CD4-positive, alpha-beta T cell treated with Interleukin-4 for 4 hours (primary cell): Measurements from ENCODE around the gene PUM2.
"Not testable (repeated sequence)": the region's sequence is repeated elsewhere in the genome, so short reads cannot be mapped to it uniquely, and the experiment has no call there.

Experiments
- DNase-seq: peaks from one replicate; pipeline ENCODE4 v3.0.0-alpha.2; 2020

The PUM2 gene

DNA sequence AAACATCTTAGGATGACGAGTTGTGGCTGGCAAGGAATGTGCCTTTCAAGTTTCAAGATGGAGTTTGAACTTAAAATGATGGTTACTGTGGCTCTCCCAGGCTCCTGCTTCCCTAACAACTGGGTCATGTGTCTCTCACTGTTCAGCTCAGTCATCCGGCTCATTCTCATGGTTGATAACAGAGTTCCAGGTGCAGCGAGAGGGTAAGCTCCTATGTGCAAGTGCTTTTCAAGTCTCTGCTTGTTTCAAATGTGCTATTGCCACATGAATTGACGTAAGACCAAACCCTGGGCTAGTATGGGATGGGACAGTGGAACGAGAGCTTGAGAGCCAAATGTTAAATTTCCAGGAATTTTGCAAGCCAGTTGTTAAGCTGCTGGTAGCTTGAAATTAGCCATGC, 19.5 kb upstream of the PUM2 start:
- no peak for DNase-seq

DNA sequence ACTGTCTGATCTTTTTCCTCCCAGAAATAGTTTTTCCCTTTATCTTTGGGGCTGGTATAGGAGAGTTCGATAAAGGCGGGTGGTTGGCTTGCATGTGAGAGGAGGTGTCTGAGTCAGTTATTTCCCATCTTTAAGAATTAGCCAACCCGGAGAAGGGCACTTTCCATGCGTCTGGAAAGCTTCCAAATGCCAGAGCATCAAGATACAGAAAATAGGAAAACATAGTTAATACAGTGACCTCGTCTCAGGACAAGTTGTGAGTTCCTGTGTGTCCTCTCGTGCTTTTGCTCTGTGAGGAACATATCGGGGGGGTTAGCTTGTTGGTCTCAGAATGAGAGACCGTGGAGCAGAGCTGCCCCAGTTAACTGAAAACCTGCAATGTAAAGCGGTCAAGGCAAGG, 18.7 kb upstream of the PUM2 start:
- DNase-seq = no peak

DNA sequence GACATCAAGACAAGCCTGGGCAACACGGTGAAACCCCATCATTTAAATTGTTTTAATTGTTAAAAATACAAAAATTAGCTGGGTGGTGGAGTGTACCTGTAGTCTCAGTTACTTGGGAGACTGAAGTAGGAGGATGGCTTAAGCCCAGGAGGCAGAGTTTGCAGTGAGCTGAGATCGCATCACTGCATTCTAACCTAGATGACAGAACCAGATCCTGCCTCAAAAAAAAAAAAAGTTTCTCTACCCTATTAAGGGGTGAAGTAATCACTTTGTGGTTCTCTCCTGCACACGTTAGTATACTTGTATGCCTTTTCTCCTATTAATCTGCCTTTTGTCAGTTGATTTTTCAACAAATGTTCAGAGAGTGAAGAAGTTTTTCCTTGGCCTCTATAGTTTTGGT, 18.1 kb upstream of the PUM2 start:
- no peak for DNase-seq

DNA sequence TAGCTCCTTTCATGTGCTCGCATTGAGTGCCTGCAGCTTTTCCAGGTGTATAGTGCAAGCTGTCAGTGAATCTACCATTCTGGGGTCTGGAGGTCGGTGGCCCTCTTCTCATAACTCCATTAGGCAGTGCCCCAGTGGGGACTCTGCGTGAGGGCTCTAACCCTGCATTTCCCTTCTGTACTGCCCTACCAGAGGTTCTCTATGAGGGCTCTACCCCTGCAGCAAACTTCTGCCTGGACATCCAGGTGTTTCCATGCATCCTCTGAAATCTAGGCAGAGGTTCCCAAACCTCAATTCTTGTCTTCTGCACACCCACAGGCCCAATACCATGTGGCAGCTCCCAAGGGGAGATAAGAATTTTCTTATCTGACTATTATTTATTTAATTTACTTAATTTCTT, 17.3 kb upstream of the PUM2 start:
- not testable (repeated sequence) for DNase-seq

DNA sequence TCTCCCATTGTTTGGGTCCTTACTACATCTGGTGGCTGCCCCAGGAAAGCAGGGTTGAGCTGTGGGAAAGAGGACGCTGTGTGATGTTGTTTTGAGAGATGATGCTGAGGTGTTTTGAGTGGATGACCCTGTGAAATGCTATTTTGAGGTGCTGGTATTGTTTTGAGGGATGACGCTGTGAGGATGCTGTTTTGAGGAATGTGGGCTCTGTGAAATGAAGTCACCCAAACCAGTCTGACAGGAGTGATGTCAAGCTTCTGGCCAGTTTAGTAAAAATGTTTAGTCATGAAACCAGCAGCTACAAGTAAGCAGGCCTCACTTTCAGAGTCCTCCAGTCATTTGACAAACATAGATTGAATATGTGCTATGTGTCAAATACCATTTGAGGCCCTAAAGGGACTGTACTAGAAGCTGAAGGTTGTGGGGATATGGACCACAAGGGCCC, 16.1 kb upstream of the PUM2 start:
- DNase-seq = no peak

DNA sequence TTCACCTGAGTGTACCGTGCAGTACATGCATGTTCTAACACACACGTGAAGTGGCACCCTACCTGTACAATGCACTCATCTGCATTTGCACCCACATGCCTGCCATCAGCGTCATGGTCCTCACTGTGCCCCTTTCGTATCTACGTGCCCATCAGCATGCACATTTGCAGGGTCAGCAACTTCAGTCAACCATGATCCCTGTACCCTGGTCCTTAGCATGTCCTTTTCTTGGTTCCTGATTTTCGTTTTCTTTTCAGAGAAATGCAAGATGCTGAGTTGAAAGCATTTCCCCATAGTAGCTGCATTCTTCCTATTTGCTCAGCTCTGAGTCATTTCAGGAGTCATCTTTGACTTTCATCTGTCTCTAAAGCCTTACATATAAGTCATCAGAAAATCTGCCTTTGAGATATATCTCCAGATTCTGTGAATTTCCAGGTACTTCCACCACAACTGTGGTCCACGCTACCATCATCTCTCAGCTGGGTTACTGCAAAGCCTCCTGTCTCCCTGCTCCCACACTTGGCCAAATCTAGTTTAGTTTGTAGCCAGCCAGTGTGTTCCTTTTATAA, 14.7 kb upstream of the PUM2 start:
- DNase-seq = no peak

DNA sequence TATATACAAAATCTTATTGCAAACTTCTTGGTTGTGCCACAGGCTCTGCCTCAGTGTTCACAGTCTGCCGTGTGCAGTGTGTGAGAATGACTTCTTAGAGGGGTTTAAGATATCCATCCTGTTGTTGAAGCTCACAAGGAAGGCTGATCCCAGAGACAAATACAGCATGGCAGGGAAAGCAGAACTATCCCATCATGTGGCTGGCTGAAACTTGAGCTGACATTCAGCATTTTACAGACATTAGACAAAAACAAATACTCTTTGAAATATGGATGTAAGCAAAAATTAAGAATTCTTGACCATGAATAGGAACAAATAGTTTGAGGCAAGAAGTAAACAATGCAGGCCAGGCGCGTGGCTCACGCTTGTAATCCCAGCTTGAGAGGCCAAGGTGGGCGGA, 12.9 kb upstream of the PUM2 start:
- DNase-seq = no peak

DNA sequence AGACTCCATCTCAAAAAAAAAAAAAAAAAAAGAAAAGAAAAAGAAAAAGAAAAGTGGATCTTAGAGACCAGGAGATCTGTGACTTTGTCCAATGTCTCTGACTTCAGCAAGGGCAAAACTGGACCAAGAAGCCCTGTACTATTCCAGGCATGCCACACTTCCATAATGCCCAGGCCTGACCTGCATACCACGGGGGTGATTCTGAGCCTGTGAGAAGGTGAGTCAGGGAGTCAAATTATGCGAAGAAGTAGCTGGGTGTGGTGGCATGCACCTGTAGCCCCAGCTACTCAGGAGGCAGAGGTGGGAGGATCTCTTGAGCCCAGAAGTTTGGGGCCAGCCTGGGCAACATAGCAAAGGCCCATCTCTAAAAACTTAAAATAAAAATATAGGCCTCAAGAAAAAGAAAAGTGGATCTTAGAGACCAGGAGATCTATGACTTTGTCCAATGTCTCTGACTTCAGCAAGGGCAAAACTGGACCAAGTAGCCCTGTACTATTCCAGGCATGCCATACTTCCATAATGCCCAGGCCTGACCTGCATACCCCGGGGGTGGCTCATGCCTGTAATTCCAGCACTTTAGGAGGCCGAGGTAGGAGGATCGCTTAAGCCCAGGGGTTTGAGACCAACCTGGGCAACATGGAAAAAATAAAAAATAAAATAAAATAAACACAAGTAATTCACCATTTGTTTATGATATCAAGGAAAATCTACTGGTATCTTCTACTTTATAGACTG, 12.2 kb upstream of the PUM2 start:
- no peak for DNase-seq

DNA sequence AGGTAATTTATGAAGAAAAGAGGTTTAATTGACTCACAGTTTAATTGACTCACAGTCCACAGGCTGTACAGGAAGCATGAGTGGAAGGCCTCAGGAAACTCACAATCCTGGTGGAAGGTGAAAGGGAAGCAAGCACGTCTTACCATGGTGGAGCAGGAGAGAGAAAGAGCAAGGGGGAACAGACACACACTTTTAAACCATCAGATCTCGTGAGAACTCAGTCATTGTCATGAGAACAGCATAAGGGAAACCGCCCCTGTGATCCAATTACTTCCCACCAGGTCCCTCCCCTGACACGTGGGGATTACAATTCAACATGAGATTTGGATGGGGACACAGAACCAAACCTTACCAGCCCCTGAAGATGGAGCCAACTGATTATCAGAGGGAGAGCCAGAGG, 11.2 kb upstream of the PUM2 start:
- no peak for DNase-seq

DNA sequence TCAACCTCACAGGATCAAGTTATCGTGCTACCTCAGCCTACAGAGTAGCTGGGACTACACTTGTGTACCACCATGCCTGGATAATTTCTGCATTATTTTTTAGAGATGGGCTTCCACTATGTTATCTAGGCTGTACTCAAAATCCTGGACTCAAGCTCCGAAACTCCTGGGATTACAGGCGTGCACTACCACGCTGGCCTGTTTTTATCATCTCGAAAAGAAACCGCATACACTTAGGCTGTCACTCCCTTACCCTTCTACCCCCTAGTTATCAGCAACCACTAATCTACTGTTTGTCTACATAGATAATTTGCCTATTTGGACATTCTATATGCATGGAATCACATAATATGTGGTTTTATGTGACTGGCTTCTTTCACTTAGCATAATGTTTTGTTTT, 8.5 kb upstream of the PUM2 start:
- DNase-seq = no peak

DNA sequence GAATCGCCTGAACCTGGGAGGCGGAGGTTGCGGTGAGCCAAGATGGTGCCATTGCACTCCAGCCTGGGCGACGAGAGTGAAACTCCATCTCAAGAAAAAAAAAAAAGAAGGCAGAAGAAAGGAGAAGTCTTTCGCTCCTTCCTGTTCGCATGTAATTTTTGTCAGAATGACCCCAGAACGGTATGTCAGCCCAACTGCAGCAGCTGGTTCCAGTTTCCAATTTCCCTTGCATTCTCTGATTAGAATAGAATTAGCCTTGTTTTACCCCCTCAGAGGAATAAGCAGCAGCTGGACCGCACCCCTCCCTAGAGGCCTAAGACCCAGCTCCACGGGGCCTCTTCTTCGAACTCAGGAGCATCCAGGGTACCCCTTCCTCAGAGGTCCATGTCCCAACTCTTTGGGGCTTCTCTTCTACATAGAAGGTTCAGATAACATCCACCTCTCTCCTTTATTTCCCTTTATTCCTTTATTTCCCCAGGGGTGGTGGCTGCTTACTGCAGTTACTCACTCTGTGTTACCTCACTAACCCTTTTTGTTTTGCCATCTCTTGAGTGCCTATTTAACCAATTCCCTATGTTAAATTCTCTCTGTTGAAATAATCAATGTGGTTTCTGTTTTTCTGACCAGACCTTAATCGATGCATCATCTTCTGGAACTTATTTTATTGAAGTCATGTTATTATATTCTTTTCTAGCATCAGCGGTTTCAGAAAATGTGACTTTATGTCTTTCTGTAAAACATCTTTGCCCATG, 7.2 kb upstream of the PUM2 start:
- no peak for DNase-seq

DNA sequence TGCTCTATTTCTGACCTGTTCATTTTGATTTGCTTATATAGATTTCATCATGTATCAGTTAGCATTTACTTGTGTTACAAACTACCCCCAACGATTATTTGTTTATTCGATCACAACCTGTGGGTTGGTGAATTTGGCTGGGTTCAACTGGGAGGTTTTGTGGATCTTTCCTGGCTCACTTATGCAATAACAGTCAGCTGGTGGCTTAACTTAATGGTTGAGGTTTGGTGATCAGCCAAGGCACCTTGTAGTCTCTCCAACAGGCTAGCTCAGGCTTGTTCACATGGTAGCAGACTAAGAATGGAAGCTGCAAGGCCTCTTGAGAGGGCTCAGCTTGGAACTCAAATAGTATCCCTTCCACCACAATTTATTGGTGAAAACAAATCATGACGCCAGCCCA, 5.4 kb upstream of the PUM2 start:
- no peak for DNase-seq

DNA sequence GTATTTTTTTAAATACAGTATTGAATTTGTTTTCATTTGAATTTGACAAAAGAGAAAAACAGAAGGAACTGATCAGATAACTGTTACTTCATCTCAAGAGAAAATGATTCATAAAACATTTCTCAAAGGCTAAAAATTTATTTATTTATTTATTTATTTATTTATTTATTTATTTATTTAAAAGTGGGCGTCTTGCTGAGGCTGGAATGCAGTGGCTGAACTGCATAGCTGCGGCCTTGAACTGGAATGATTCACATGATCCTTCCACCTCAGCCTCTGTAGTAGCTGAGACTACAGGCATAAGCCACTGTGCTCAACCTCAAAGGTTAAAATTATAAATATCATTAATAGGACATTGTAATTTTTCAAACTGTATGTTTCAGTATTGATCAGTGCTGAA, 4.5 kb upstream of the PUM2 start:
- DNase-seq = no peak

DNA sequence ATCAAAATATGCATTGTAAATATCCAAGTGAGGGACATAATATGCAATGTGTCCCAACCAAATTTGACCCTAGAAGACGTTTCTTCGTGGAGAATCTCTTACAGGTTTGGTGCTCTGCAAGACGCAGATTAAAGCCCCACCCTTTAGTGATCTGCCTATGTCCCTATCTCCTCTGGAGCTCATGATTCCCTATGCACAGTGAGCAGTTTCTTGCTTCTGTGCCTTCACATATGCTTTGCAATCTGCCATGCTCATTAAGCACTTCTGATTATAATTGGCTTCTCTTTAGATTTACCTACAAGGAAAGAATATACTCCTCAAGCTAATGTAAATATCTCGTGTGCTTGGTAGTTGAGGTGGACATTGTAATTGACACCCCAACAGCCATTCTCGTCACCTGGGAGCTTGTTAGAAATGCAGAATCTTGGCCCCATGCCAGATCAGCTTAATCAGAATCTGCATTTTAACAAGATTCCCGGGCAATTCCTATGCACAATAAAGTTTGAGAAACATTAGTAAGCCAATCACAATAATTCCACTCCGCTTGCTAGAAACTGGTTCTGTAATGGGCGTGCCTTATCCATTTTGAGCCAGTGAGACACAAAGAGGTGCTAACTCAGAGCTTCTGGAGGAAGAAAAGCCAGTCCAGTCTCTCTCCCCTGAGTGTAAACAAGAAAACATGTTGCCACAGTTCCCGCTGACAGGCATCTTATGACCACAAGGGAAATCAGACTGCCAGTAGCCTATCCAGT, 2.8 kb upstream of the PUM2 start:
- no peak for DNase-seq

DNA sequence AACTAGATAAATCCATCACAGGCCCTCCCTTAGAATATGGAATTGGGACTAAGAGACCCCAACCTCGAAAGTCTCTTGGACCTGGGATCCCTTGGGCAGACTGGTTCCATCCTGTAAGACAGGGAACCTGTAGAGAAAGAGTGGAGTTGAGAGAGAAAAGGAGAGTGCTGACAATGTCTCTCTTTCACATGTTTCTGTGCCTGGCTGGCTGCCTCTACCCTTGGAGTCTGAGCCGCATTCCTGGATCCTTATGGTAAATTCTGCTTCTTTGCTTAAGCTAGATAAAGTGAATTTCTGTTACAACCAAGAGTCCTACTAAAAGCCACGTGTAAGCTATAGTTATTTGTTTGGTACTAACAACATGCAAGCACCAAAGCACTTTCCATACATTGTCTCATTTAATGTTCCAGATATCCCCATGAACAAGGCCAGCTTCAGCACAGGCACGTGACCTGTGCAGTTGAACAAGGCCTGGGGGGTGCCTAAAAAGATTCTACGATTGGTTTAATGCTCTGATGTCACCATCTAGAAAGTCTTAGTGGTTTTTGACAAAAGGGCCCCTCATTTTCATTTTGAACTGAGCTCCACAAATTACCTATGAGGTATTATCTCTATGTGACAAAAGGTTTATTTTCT, 2.1 kb upstream of the PUM2 start:
- DNase-seq = no peak

DNA sequence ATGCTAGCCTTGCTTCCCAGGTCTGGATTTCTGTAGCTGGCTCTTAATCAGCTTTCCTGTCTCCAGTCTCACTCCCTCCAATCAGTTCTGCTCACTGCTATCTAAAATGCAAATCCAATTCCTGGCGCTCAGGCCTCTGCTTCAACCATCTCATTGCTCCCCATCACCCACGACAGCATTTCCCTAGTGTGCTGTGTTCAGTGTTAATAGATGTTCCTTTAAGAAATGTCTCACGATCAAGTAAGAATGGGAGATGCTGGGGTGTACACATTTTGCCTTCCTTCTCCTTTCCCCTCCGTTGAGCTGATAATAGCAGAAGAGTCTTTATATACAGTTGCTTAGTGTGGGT, 1.6 kb upstream of the PUM2 start:
- DNase-seq = no peak

DNA sequence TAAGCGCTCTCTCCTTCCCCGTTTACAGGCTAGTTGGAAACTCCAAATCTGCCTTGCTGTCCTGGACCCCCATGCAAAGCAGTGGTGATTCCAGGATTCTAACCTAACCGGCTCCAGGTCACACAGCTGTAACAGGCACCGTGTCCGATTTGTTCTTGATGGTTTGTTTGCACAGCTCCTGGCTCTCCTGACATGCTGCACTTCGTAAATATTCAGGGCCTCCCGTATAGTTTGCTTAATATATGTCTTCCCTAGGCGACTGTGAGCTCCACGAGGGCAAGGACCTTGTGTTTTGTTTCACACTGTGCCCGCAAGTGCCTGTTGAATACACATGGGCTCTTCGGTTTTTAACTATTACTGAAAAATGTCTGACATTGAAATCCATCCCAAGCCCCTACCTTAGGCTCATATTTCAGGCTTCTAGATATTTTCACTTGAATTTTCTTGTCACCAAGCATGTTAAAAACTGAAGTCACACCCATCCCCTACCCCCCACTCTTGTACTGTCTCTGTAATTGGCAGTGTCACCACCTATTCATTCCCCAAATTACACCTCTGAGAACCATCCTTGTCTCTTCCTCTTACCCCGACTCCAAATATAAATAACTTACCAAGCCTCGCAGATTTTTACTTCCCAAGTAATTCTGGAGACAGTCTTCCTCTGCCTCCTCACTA, 1.0 kb upstream of the PUM2 start:
- DNase-seq = no peak

DNA sequence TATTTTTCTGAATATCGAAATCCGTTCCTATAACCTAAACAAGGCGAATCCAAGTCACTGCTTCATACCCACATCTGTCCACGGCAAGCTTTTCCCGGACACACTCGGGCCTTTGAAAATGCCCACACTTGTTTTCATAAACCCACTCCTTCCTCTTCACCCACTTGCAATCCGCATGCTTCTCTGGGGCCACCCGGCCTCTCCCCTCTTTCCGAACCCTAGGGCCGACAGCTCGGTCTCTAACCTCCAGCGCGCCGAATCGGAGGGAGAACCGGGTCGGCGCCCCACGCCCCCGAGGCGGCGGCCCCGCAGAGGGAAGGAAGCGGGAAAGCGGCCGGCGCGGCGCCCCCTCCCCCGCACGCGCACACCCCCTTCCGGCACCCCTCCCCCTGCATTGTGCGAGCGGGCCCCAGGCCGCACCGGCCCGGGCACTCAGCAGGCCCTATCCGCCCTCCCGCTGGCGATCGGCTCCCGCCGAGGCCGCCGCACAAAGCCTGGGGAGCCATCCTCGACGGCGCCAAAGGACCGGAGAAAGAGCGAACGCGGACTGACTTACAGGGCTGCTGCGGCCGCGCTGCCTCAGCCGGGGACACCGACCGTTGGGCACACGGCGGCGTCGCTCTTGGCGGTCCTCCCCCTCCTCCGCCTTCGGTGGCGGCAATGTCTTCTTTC, 467 bp downstream of the PUM2 start:
- peak; percentile 37 for DNase-seq

DNA sequence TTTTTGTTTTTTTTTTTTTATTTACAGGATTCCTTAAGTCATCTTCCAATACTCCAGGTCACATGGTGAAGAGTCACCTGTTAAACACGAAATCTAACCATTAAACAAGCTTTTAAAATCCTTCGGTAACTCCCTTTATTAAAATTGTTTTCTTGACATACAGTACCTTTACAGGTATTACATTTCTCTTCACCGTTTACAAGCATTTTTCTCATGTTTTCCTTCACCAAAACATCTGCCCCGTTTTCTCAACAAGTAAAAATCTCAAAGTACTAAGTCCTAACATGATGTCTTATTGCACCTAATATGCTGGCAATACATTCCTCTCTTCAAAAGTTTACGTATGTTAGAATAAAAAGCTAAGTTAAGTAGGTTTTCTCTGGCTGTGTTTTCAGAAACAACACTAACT, 1.1 kb downstream of the PUM2 start:
- no peak for DNase-seq

DNA sequence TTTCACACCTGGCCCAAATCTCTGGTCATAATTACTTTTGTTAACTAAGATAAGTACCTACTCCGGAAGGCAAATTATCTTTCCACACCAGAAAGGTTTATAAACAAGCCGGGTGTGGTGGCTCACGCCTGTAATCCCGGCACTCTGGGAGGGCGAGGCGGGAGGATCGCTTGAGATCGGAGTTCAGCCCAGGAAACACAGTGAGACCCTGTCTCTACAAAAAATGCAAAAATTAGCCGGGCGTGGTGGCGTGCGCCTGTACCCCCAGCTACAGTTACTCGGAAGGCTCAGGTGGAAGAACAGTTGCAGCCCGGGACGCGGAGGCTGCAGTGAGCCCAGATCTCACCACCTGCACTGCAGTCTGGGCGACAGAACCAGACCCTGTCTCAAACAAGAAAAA, 2.1 kb downstream of the PUM2 start:
- no peak for DNase-seq

DNA sequence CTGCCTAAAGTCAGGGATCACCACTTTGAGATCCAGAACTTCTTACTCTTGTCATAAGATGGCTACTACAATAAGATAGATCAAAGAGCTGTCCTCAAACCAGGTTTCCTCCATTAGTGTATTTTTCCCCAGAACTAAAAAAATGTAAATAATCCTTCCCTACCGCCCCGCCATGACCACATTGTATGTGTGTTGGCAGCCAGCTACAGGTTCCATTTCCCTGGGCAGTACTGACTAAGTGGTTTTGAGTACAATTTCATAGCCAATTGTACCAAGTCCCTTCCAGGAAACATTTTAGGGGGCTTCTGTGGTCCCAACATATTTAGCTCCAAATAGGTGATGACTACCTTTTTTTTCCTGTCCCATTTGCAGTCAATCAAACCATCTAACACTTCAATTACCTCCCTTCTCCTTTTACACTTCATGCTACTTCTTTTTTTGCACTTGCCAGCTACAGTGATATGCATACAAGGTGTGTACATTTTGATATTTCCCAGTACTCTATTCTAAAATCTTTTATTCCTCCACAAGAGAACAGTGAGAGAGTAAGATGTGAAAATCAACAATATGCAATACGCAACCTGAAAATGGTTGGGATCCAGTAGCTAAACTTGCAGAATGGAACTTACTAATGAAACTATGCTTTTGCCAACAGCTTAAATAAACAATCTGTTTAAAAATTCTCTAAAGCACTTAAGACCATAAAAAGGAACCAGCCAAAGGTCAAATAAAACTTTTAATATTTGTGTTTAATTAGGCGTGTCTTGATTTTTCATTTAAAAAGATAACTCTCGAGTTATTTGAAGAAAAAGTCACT, 3.9 kb downstream of the PUM2 start:
- DNase-seq = no peak
